Astrocyte (in vitro differentiated cells and primary cell): ENCODE measurements around the gene PIK3R6.

Source experiments
- EZH2 ChIP-seq: IDR thresholded peaks from 2 replicates; pipeline ENCODE4 v1.6.1; 2012; ENCODE audit warnings: mild to moderate bottlenecking, low read length, inconsistent platforms; ENCODE audit not compliant: insufficient read depth
- TF ChIP-seq, protein P1 (sequence below): IDR thresholded peaks from 2 replicates; pipeline ENCODE4 v1.5.1; 2011; ENCODE audit warnings: low read depth, mild to moderate bottlenecking, inconsistent platforms, low read length, moderate library complexity; ENCODE audit not compliant: insufficient read depth

DNA sequence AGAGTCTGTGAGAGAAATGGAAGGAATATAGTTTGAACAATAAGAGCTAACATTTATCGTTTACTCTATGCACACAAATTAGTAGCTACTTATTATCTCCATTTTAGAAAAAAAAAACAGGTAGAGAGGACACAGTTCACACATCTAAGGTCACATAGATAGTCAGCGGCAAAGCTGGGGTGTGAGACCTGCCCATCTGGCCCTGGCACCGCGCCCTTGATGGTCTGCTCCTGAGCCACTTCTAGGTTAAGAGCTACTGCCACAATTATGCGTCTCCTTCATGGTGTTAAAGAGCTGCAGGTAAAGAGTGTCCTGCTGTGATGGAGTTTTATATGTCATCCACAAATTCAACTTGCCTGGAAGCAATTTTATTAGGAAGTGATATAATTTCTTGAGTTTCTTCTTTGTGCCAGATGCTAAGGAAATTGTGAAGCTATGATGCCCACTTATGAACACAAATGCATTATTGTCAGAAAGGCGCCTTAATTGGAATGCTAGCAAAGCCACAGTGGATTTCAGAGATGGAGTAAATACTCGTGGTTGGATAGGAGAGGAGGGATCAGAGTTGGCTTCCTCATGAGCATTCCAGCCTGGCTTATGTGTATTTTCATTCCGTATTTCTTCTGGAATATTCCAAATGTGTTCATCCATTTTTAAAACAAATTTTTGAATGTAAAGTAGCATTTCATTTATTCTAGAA lies 47.0 kb downstream of the PIK3R6 start:
- TF ChIP-seq, protein P1, sequence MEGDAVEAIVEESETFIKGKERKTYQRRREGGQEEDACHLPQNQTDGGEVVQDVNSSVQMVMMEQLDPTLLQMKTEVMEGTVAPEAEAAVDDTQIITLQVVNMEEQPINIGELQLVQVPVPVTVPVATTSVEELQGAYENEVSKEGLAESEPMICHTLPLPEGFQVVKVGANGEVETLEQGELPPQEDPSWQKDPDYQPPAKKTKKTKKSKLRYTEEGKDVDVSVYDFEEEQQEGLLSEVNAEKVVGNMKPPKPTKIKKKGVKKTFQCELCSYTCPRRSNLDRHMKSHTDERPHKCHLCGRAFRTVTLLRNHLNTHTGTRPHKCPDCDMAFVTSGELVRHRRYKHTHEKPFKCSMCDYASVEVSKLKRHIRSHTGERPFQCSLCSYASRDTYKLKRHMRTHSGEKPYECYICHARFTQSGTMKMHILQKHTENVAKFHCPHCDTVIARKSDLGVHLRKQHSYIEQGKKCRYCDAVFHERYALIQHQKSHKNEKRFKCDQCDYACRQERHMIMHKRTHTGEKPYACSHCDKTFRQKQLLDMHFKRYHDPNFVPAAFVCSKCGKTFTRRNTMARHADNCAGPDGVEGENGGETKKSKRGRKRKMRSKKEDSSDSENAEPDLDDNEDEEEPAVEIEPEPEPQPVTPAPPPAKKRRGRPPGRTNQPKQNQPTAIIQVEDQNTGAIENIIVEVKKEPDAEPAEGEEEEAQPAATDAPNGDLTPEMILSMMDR, result no peak
- no peak for TF ChIP-seq EZH2
